Stimulated activated CD8-positive, alpha-beta memory T cell treated with anti-CD3 and anti-CD28 coated beads, Interleukin-7, amount 100 ng/mL, for 4 hours (primary cell): Measurements from ENCODE around the gene TEX51.

ENCODE experiments used
- DNase-seq, 2 donors: peaks; one replicate each; pipeline ENCODE4 v3.0.0-alpha.2; 2020; ENCODE audit warnings: low read depth in 2 of 2

Gene TEX51

GRCh38 chr2:126893153-126893552 lies 5.5 kb upstream of the TEX51 start:
- no peak for DNase-seq

DNA sequence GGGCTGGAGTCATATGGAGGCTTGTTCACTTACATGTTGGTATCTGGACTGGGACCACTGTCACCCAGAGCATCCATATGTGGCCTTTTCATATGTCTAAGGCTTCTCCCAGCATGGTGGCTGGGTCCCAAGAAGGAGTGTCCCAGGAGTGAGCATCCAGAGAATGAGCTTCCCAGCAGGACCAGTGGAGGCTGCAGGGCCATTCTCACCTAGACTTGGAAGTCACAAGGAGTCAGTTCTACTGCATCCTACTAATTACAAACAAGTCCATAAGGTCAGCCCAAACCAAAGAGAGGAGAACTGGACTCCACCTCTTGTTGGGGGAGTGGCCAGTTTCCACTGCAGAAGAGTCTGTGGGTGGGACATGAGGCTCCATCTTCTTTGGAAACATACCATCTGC lies 5.1 kb upstream of the TEX51 start:
- DNase-seq: no peak

- DNase-seq: no peak
Measured at GRCh38 chr2:126894082-126894481, 4.6 kb upstream of the TEX51 start.

- DNase-seq: no peak
Measured at GRCh38 chr2:126894585-126895182, 4.0 kb upstream of the TEX51 start.

GRCh38 chr2:126895336-126895735 lies 3.4 kb upstream of the TEX51 start:
- no peak for DNase-seq

DNA sequence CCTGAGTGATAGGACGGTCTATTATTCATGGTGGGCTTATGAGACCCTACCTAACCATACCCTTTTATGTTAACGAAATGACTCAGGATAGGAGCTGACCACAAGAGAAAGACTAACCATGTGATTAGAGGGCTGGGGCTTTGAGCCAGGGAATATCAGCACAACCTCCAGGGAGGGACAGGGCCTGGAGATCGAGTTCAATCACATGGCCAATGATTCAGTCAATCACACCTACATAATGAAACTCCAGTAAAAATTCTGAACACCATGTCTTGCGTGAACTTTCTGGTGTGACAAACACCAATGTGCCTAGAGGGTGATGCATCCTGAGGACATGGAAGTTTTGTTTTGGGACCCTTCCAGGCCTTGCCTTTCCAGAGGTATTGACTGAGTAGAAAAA lies 2.2 kb upstream of the TEX51 start:
- DNase-seq: no peak

- no peak for DNase-seq
Measured at GRCh38 chr2:126899616-126900185, 1.0 kb downstream of the TEX51 start.

DNA sequence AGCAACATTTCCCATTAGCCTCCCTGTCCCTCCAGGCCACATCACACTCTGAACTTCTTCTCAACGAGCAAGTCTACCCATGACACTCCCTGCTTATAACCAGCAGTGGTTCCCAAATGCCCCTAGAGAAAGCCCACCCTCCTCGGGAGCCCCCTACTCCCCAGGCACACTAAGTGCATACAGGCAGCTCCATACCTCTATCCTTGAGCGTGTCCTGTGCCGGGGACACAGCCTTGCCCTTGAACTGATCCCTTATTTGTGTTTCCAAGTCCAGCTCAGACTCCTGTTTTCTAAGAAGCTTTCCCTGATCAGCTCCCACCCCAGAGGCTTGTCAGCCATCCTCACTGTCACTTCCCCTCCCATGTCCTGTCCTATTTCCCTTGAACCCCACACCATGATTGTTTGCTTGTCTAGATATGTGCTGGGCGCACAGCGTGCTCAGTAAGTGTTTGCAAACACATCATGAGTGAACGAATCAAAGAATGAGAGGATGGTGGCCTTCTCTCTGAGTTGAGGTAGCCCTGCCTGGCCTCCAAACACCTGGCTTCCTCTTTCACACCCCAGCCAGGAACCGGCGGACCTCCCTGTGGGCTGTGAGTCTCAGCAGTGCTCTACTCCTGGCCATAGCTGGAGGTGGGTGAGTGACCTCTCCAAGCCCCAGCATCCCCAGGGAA lies 2.1 kb downstream of the TEX51 start:
- no peak for DNase-seq

- no peak for DNase-seq
Measured at GRCh38 chr2:126901459-126901858, 2.8 kb downstream of the TEX51 start.

DNA sequence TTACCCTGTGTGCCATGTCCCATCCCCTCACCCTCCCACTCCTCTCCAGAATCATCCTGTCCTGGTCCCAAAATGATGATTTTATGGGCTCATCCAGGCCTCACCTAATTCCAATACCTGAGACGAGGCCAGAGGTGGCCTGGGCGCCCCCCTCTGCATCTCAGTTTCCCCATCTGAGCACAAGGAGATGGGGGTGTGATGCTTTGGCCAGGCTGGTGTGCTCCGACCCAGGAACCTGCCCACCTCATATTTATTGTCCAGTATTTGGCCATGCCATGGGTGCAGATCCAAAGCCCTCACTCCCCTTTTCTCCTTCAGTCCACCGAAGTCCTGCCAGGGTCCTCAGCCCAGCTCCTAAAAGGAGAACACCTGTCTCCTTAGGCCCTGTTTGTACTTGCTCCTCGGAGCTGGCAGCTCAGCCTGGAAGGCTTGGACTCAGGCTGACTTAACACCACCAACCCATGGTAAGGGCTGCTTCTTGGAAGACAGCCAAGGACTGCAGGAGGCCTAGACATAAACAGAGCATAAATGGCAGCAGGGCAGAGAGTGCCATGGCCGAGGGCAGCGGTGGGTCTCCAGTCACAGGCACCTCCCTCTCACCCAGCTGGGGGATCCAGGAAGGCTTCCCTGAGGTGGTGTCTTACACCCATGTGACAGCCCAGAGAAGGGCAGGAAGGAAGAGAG lies 3.6 kb downstream of the TEX51 start:
- no peak for DNase-seq

- DNase-seq: no peak
Measured at GRCh38 chr2:126902859-126903258, 4.2 kb downstream of the TEX51 start.

GRCh38 chr2:126905991-126906390 lies 7.3 kb downstream of the TEX51 start:
- DNase-seq: no peak

- DNase-seq: no peak
Measured at GRCh38 chr2:126906781-126907180, 8.1 kb downstream of the TEX51 start.

DNA sequence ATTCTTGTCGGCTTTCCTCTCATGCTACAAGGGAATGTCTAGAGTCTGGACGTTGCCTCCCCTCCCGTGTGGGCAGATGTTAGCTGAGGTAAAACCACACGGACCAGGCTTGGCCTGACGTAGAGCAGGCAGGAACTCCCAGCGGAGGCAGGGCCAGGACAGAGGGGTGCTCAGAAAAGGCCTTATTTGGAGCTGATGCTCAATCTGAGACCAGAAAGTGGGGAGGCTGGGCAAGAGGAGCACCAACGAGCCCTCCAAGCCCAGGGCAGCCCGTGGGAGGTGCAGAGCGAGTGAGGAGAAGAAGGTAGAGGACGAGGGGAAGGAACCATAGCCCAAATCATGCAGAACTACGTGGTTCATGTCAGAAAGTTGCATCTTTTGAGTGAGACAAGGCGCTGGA lies 9.0 kb downstream of the TEX51 start:
- no peak for DNase-seq

- DNase-seq: no peak
Measured at GRCh38 chr2:126908721-126909177, 10.1 kb downstream of the TEX51 start.

GRCh38 chr2:126909366-126909765 lies 10.7 kb downstream of the TEX51 start:
- DNase-seq: no peak

DNA sequence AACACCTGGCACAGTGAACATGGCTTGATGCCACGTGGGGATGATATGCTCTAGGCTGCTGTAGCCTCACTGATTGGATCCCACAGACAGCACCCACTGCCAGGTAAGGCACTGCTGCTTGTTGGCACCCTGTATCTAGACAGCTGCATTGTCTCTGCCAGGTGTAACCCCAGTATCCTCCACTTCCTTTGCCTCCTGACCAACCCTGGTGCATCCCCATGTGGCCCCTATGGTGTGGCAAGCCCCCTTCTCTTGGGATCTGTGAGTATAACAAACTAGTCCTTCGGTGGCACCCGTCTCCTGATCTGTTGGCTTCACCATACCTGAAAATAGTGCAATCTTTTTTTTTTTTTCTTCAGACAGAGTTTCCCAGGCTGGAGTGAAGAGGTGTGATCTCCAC lies 11.1 kb downstream of the TEX51 start:
- DNase-seq: no peak

DNA sequence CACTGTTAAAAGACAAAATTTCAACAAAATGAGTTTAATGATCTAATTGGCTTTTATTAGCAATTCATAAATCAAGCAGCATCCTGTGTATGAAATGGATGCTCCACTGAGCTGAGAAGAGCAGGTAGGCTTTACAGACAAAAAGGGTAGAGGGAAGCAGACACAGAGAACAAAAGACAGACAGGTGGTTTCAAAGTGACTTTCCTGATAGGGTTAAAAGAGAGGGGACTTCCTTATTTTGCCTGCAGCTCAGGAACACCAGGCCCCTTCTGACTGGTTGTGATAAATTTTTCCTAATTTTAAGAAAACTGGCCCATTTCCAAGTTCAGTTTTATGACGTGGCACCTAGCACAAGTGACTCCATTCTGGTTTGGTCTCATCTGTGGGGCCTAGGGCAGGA lies 11.9 kb downstream of the TEX51 start:
- no peak for DNase-seq

DNA sequence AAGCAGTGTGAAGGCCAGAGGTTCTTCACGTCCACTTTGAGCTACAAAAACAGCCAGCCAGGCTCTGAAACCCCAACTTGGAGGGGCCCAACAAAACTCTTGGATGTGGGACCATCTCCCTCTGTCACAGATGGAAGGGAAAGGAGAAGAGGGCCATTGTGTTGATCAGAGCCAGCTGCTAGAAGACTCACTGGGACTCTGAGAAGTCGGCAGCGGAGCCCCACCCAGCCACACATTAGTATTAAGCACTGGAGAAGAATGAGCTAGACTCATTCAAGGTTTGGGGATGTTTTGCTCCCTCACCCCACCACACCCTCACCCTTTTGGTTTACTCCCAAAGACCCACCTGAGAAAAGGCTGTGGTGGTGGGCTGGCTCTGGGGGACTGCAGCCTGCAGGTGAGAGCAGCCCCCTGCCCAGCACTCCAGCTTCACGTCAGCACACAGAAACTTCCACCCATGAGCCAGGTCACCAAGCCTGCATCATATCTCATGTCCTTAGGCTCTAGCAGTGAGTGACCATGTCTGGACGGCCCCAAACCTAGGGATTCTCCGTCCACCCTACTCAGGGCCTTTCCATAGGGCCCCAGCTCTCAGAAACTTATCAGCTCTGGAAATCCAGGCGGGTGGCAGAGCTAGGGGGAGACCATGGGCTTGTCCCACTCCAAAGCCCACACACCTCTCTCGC lies 12.6 kb downstream of the TEX51 start:
- no peak for DNase-seq

DNA sequence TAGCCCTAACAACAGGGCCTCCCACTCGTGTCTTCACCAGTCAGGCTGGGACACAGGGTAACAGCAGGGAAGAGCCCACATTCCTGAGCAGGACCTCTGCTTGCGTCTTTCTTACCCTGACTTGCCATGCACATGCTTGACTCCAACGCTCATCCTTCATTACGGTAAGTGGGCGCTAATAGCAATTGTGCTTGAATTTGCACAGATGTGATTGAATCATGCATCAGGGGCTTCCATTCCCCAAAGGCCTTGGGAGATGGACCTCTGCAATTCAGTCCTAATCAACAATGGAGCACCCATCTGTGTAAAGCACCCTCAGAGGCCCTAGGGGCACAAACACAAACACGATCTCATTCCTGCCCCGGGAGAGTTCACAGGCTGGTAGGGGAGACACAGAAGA lies 13.5 kb downstream of the TEX51 start:
- DNase-seq: no peak

- DNase-seq: no peak
Measured at GRCh38 chr2:126913329-126913728, 14.6 kb downstream of the TEX51 start.

DNA sequence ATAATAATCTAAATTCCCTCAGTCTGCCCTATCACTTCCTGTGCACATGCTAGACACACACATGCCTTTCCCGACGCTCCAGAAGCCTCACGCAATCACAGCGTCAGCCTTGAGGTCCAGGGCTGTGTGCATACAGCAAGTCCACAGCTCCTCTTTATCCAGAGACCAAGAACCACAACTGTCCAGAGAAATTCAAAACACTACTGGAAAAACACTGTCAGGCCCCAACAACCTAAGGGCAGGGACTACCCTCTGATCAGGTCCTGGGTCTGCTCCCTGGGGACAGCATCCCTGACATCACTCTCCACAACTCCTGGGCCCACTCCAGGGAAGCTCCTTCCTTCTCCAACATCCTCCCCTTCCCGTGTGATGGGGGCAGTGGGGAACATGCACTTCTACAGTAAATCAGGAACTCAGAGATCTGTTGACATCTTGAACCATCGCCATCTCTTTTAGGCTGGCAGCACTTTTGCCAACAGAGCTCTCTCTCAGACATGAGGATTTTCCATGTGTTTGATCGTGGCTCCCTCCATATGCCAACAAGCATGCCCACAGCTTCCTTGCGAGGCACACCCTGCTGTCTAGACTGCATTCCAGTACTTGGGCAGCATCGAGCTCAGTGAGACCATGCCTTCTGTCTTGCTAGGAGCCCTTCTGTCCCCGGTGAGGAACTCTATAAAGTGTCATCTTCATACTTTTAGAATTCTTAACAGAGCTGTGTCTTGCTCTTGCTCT lies 15.4 kb downstream of the TEX51 start:
- DNase-seq: no peak
